GM19035 (cell line): Measurements from ENCODE around the gene CYBRD1.

Experiments used
- ATAC-seq: cut with Tn5 transposase; IDR thresholded peaks from one replicate; pipeline ENCODE4 v1.9.1; 2021; ENCODE audit not compliant: unreplicated experiment

The CYBRD1 gene

DNA sequence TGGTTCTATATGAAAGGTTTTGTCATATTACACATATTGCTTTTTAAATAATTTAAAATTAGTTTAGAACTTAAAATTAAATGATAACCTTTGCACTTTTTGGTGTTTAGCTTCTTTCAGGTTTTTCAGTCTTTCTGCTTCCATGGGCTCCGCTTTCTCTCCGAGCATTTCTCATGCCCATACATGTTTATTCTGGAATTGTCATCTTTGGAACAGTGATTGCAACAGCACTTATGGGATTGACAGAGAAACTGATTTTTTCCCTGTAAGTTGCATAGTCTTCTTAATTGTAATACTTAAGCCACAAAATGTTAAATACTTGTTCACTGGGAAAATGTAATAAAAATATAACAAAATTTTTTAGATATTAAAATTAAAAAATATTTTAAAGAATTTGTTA, 31.0 kb downstream of the CYBRD1 start:
- ATAC-seq, result no peak

DNA sequence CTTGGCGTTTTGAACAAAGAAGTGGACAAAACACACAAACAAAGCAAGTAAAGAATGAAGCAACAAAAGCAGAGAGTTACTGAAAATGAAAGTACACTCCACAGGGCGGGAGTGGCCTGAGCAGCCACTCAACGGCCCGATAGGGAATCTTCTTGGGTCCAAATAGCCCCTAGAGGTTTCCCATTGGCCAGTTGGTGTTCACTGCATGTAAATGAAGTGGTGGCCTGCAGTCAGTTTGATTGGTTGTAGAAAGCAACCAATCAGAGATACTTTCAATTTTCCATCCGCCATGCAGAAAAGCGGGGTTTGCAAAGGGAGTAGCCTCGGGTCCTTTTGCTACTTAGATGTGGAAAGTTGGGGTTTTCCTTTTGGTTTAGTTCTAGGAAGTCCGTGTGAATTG, 31.6 kb downstream of the CYBRD1 start:
- ATAC-seq, result no peak

DNA sequence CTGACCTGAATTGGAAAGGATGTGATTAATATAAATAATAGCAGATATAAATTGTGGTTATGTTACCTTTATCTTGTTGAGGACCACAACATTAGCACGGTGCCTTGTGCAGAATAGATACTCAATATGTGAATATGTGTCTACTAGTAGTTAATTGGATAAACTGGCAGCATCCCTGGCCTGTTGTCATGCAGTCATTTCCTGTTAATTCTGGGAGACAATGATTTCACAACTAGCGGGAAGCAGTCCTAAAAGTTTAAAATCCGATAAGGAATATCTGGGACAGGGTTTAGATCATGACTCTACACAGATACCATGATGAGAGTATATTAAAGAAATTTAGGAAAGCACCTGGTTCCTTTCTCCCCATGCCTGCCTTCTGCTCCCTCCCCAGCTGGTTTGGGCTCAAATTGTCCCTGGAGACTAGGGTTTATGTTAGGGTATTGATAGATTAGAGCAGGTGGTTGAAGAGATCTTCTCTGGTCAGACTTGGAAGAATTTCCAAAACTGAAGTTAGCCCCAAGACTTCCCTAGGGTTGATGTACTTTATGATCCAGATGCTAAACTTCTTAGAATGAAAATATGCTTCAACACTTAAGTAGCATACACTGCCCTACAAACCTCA, 32.8 kb downstream of the CYBRD1 start:
- ATAC-seq, result no peak

DNA sequence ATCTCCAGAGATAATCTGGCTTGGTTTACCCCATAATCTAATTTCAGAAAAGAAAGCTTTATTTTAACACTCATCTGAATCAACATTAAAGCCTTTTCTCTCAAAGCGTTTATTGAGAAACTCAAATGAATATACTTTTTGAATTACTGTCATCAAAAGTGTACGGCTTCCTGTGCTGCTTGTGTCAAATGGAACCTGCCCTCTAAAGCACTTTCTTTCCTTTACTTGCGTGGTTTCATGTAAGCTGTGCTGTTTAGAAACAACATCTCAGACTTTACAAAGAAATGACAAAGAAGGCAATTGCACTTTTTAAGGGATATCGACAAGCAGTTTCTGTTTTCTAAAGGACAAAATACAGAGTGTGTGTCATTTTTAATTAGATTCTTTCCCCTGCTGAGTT, 35.1 kb downstream of the CYBRD1 start:
- no peak for ATAC-seq

DNA sequence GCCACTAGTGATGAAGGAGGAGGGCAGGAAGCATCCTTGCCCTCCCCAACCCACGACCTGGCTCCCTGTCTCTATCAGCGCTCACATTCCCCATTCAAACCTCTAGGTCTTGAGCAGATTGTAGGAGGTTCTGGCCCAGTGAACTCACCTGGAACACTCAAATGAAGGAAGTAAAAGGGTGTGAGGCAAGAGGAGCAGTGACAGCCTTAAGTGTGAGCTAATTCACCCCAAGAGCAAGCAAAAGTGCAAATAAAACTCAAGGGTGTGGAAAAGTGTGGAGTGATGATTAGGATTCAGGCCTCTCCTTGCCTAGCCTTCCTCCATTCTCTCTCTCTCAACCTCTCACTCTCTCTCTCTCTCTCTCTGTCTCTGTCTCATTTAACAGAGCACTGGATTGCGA, 41.0 kb downstream of the CYBRD1 start:
- ATAC-seq, result no peak

DNA sequence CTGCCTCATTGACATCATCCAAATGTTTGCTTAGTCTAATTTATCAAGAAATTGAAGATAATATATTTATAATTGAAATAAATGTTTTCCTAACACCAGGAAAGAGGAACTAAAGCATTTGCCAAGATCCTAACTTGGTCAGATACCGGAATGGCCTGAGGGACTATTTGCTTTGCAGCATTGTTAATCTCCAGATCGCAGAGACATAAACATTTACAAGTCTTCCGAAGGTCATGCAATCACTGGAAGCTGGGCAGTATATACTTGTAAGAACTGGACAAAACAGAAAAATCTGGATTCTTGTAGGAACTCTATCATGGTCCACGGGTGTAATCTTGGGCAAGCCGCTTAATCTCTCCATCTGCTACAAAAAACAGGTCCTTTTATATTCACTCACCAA, 42.2 kb downstream of the CYBRD1 start:
- ATAC-seq, result no peak

DNA sequence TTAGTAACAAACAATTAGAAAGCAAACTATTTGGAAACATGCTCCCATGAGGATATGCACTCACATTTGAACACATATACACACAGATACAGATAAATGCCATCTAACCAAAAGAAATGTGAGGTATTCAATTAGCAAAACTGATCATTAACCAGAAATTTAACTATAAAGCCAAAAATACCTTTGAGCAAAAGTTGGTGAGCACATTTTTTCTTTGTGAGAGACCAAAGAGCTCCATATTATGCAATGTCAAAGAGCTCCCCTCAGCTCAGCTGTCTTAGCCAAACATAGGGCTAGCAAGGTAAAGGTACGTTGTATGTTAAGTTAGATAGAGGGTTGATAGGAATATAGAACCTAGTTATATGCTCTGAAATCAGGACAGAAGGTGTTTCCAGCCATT, 43.8 kb downstream of the CYBRD1 start:
- ATAC-seq, result no peak

DNA sequence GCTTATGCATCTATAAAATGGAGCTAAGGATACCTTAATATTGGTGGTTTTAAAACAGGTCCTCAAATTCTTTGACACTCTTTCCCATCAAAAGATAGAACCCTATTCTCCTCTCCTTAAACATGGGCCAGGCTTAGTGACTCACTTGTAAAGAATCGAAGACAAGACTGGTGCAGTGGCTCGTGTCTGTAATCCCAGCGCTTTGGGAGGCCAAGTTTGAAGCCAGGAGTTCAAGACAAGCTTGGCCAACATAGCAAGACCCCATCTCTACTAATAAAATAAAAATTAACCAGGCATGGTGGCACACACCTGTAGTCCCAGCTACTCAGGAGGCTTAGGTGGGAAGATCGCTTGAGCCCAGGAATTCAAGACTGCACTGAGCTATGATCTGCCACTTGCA, 44.5 kb downstream of the CYBRD1 start:
- no peak for ATAC-seq

DNA sequence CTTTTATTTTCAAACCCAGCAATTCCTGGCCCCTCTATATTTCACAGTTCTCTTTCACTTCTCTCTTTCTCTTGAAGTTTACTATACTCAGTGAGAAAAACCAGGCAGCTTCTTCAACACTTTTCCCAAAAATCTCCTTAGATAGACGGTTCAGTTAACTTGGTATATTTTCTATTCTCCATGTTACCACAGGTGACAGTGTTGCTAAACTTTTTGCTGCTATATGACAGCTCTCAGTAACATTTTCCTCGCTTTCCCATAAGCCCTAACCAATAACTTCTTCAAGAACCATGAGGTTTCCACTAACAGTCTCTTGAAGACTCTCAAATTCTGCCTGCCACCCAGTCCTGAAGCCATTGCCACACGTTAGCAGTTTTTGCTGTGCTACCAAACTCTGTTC, 45.8 kb downstream of the CYBRD1 start:
- ATAC-seq, result no peak

DNA sequence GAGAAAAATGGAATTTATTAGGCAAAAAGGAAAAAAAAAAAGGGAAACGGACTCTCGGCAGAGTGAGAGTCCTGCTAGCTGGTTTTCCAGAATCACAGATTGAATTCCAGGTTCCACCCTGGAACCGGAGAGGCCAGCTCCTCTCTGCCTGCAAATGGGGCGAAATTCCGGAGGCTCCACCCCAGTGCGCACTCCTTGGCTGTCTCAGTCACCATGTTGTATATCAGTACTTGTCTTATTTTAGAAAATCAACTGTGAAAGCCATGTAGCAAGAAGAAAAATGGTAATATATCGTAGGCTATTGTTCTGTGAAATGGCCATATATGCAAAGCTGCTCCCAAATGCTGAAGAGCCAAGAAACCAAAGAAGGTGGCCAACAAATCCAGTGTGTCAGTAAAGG, 49.4 kb downstream of the CYBRD1 start:
- no peak for ATAC-seq

DNA sequence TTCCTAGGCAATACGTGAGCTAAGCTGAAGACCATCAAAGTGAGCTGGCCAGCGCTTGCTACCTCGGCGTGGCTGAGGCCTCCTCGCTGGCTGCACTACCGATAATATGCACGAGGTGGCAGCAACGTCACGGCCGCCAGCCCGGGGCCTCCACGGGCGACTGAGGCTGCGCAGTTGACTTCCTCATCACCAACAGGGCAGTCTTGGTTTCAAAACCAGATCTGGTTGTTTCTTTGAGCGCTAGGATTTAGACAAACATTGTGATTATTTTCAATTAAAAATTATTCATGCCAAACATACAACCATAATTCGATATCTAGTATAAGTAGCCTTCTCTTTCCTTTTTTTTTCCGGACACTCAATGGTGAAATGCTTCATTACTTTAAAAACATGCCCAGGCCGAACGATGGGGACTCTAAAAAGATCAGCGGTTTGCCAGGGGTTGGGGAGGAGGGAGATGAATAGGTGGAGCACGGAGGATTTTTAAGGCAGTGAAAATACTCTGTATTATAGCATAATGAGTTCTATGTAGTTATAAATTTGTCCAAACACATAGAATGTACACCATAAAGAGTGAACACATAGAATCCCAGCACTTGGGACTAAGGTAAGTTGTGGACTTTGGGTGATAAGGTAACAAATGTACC, 52.0 kb downstream of the CYBRD1 start:
- peak; percentile 91 for ATAC-seq

DNA sequence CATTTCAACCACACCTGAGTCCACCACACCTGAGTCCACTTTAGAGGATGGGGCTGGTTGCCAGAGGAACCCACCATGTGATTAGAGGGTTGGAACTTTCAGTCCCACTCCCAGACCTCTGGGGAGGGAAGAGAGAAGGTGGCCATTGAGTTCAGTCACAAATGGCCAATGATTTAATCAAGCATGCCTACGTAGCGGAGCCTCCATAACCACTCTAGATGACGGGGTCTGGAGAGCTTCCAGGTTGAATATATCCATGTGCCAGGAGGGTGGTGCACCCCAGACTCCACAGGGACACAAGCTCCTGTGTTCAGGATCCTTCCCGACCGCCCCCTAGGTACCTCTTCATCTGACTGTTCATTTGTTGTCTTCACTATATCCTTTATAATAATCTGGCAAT, 53.3 kb downstream of the CYBRD1 start:
- ATAC-seq, result no peak

DNA sequence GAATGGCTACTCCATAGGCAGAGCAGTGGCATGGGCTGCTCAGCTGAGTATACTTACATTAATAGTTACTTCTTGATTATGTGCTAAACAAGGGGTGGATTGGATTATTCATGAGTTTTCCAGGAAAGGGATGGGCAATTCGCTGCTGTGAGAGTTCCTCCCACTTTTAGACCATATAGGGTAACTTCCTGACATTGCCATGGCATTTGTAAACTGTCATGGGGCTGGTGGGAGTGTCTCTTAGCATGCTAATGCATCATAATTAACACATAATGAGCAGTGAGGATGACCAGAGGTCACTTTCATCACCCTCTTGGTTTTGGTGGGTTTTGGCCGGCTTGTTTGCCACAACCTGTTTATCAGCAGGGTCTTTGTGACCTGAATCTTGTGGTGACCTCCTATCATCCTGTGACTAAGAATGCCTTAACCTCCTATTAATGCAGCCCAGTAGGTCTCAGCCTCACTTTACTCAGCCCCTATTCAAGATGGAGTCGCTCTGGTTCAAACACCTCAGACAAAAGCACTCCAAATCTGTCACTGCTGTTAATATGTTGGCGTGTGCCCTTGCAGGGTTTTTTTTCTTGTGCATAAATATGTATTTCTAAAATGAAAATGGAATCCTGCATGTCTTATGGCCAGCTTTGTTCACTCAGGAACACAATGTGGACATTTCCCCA, 56.0 kb downstream of the CYBRD1 start:
- no peak for ATAC-seq

DNA sequence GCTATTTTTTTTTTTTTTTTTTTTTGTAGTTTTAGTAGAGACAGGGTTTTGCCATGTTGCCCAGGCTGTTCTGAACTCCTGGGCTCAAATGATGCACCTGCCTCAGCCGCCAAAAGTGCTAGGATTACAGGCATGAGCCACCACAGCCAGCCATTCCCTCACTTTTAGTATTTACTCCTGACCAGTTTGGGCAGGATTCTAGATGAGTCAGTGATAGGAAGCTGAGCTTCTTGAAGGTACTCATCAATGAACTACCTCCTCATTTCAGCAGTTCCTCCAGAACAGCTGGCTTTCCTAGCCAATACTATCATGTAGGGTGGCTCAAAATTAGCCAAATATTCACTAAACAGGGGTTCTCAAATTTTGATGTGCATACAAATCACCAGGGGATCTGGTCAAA, 57.2 kb downstream of the CYBRD1 start:
- ATAC-seq, result no peak

DNA sequence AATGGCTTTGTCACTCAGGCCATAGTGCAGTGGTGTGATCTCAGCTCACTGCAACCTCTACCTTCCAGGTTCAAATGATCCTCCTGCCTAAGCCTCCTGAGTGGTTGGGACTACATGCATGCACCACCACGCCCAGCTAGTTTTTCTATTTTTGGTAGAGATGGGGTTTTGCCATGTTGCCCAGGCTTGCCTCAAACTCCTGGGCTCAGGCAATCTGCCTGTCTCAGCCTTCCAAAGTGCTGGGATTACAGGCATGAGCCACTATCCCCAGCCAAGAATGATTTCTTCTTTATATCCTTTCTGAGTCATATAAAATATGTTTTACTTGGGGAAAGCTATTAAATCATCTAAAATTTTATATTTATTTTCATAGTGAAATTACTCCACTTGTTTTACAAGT, 61.3 kb downstream of the CYBRD1 start:
- ATAC-seq, result no peak

DNA sequence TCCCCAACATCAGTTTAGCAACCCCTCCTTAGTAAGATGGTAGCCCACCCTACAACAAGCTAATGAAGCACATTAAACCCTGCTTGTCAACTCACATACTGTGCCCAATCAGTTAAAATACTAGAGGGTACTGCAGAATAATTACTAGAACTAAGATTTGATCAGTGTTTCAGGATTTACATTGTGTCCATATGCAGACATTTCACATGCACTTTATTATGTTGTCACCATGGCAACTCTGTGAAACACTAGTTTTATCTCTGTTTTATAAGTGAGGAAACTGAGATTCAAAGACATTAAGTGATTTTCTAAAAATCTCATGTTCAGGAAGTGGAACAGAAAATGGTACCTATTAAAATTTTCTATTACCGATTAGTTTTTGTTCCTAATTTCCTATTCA, 61.7 kb downstream of the CYBRD1 start:
- no peak for ATAC-seq

DNA sequence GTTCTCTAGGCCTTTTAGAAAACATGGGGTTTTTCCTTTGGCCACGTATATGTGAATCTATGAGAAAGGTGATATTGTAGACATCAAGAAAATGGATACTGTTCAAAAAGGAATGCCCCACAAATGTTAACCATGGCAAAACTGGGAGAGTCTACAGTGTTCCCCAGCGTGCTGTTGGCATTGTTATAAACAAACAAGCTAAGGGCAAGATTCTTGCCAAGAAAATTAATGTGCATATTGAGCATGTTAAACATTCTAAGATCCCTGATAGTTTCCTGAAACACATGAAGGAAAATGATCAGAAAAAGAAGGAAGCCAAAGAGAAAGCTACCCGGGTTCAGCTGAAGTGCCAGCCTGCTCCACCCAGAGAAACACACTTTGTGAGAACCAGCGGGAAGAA, 64.9 kb downstream of the CYBRD1 start:
- ATAC-seq, result no peak

DNA sequence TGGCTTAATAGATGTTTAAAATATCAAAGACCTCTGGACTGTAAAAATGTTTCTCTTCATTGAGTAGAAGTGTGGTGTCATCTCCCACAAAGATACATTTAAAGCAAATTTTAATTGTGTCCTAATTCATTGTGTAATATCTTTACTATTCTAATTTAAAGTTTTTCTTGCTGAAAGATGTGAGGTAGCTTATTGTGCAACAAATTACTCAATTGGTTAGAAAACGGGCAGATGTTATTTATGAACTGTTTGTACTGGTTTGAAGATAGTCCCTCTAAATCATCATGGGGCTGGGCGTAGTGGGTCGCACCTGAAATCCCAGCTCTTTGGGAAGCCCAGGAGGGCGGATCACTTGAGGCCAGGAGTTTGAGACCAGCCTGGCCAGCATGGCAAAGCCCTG, 65.3 kb downstream of the CYBRD1 start:
- ATAC-seq, result no peak

DNA sequence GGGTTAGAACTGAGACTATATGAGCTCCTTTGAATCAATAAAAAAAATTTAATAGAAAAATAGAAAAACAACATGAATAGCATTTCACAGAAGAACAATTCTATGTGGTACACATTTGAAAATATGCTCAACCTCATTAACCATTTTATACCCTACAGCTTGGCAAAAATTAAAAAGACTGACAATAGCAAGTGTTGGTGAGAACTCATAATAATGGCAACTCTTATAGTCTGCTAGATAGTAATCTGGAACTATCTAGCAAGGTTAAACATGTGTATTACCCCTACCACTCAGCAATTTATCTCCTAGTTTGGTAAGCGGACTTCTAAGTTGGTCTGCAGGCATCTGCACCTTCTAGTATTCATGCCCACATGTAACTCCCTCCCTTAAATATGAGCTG, 67.8 kb downstream of the CYBRD1 start:
- ATAC-seq, result no peak

DNA sequence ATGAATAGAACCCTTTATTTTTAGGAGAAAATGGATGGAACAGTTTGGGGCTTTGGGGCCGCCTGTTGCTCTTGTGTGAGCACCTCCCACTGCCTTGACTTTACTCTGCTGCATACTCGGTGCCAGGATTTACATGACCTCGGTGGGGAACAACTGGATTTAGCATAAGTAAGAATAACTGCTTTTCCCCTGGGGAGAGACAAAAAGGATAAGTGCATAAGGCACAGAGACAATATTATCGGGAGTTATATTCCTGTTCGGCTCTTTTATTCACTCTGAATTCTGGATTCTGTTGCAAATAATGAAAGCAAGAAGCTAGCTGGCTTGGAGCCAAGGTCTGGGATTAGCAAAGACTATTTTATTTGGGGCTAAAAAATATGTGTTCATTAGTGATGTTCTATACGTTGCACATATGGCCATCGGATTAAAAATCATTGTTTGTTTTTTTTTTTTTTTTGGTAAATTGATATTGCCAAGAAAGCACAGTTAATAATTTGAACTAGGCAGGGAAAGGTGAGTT, 69.8 kb downstream of the CYBRD1 start:
- ATAC-seq, result no peak

DNA sequence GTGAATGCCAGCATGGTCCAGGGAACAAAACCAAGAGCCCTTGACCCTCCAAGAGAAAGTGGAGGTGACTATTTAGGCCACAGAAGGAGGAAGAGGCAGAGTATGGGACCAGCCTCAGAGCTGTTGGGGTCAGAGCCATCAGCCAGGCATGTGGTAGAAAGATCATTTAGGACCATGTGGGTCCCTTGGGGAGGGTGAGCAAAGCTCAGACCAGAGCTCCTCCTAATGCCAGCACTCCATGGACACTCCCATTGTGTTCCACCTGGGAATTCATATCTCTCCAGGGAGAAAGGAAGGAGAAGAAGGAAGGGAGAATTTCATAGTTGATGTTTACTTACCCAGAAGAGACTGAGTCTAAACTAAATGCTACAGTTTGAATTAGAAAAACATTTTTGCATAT, 73.2 kb downstream of the CYBRD1 start:
- ATAC-seq, result no peak

DNA sequence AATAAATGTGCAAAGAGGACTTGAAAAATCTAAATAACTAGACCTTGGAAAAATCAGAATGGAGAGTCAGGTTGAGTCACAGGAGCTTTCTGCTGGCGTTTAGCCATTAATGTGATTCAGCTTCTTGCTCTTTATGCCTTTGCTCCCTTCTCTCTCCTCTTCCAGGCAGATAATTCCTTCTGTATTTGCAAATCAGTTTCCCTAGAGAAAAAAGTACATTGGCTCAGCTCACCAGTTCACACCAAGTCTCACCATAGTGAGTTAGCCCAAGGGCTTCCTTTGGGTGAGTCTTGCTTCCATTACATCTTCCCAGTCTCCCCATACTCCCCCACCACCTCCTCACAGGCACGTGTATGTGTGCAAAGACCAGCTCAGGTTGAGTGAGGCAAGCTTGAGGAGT, 73.6 kb downstream of the CYBRD1 start:
- ATAC-seq, result no peak
